Calu3 (cell line): ENCODE measurements around the gene SNX13. TPM values are rescaled to one million over a fixed set of nuclear protein-coding genes. Genes with fewer than 3 reads are reported as not detected.

ENCODE experiments used
- BruUV-seq: library from RNA; stranded (reverse); fragments of 400-500 nt; replicated peaks from 2 replicates; lab custom pipeline; 2021; lab: Mats Ljungman, UMichigan
- CTCF ChIA-PET: fragments of 300-600 bp; sonication (Branson Sonifier 250); formaldehyde crosslinking; loops from one replicate; lab custom pipeline; 2022; ENCODE audit warnings: antibody characterized with exemption; lab: Charles Lee
- DNase-seq: peaks from one replicate; pipeline ENCODE4 v3.0.0; 2022
- H3K27ac Mint-ChIP-seq: one replicate; pipeline ENCODE4 v1.8.0; 2022; ENCODE audit warnings: mixed read lengths; ENCODE audit not compliant: unreplicated experiment
- H3K27me3 Mint-ChIP-seq: one replicate; pipeline ENCODE4 v1.8.0; 2022; ENCODE audit warnings: mixed read lengths; ENCODE audit not compliant: unreplicated experiment
- H3K36me3 Mint-ChIP-seq: one replicate; pipeline ENCODE4 v1.8.0; 2022; ENCODE audit warnings: mild to moderate bottlenecking, moderate library complexity, mixed read lengths; ENCODE audit not compliant: insufficient read depth, unreplicated experiment
- H3K4me1 Mint-ChIP-seq: one replicate; pipeline ENCODE4 v1.8.0; 2022; ENCODE audit warnings: mild to moderate bottlenecking, low read depth, mixed read lengths; ENCODE audit not compliant: unreplicated experiment
- H3K4me3 Mint-ChIP-seq: one replicate; pipeline ENCODE4 v1.8.0; 2022; ENCODE audit warnings: mild to moderate bottlenecking, low read depth, moderate library complexity, mixed read lengths; ENCODE audit not compliant: unreplicated experiment
- H3K9me3 Mint-ChIP-seq: one replicate; pipeline ENCODE4 v1.8.0; 2022; ENCODE audit warnings: low read depth, mixed read lengths; ENCODE audit not compliant: unreplicated experiment
- CTCF ChIP-seq: fragments of 200-600 bp; IDR thresholded peaks from one replicate; pipeline ENCODE4 v1.8.0; 2022; ENCODE audit warnings: antibody characterized with exemption; ENCODE audit not compliant: unreplicated experiment
- intact Hi-C: fragments of 100-400 bp; cut with micrococcal nuclease; formaldehyde crosslinking; loops from one replicate; pipeline ENCODE4 v1.10.0; 2022; ENCODE audit not compliant: unreplicated experiment
- total RNA-seq: library from RNA; stranded (reverse); gene quantifications from 2 replicates; pipeline ENCODE4 v1.2.3, GENCODE V29; 2022

Gene SNX13
- total RNA-seq, 1 experiment from 2014 or later = 71.9 TPM

- H3K27ac Mint-ChIP-seq = no peak overlapping the region
- no peaks in the 10 kb centered on the region for H3K27me3 Mint-ChIP-seq
- BruUV-seq = no TSS peak
- H3K36me3 Mint-ChIP-seq = peaks cover 18% of the 10 kb centered on the region
- no peak for TF ChIP-seq CTCF
- H3K4me3 Mint-ChIP-seq = no peak overlapping the region
- intact Hi-C loops = no loop called here
- CTCF ChIA-PET = no interaction called here
- no peak for DNase-seq
- peaks cover 3% of the 10 kb centered on the region for H3K9me3 Mint-ChIP-seq
- H3K4me1 Mint-ChIP-seq = no peaks in the 10 kb centered on the region
Observed at GRCh38 chr7:17863809-17864143, 76.5 kb downstream of the SNX13 start.

- Mint-ChIP-seq H3K4me3 (no peak overlapping the region), H3K36me3 (peaks cover 18% of the 10 kb centered on the region), H3K27ac (no peak overlapping the region), H3K27me3 (no peaks in the 10 kb centered on the region), H3K9me3 (peaks cover 3% of the 10 kb centered on the region), H3K4me1 (no peaks in the 10 kb centered on the region)
- DNase-seq = no peak
- CTCF ChIA-PET = no interaction called here
- TF ChIP-seq CTCF = no peak
- intact Hi-C loops = no loop called here
- BruUV-seq = no TSS peak
Observed at GRCh38 chr7:17863095-17863808, 77.0 kb downstream of the SNX13 start.

GRCh38 chr7:17856251-17856650 lies 84.0 kb downstream of the SNX13 start:
- no peaks in the 10 kb centered on the region for H3K27me3 Mint-ChIP-seq
- no peak for TF ChIP-seq CTCF
- no TSS peak for BruUV-seq
- CTCF ChIA-PET = no interaction called here
- H3K36me3 Mint-ChIP-seq = peaks cover 6% of the 10 kb centered on the region
- H3K4me1 Mint-ChIP-seq = peaks cover 2% of the 10 kb centered on the region
- H3K27ac Mint-ChIP-seq = no peak overlapping the region
- no peak overlapping the region for H3K4me3 Mint-ChIP-seq
- DNase-seq = no peak
- intact Hi-C loops = no loop called here
- H3K9me3 Mint-ChIP-seq = peaks cover 4% of the 10 kb centered on the region

- H3K27ac Mint-ChIP-seq = no peak overlapping the region
- CTCF ChIA-PET = no interaction called here
- peaks cover 4% of the 10 kb centered on the region for H3K9me3 Mint-ChIP-seq
- no peak for DNase-seq
- intact Hi-C loops = no loop called here
- TF ChIP-seq CTCF = no peak
- H3K36me3 Mint-ChIP-seq = peaks cover 8% of the 10 kb centered on the region
- no peaks in the 10 kb centered on the region for H3K27me3 Mint-ChIP-seq
- H3K4me1 Mint-ChIP-seq = peaks cover 7% of the 10 kb centered on the region
- no TSS peak for BruUV-seq
- H3K4me3 Mint-ChIP-seq = no peak overlapping the region
Observed at GRCh38 chr7:17855202-17855601, 85.1 kb downstream of the SNX13 start.
